Stimulated activated CD4-positive, alpha-beta T cell treated with anti-CD3 and anti-CD28 coated beads, Interleukin-2, amount 100 ng/mL, for 24 hours (primary cell): ENCODE measurements around the gene TAPBPL.
"Not testable (repeated sequence)": the region's sequence is repeated elsewhere in the genome, so short reads cannot be mapped to it uniquely, and the experiment has no call there.

Experiments used
- DNase-seq, 2 donors: peaks; one replicate each; pipeline ENCODE4 v3.0.0-alpha.2; 2020

Gene TAPBPL

GRCh38 chr12:6451348-6452244, at the start of gene TAPBPL:
TAPBPL (plus strand) TSS chr12:6452042; CDS start chr12:6452249, 207 bp downstream.
- DNase-seq = peak; percentile 76 to 81

- DNase-seq = no peak
Observed at GRCh38 chr12:6404390-6404789, 47.5 kb upstream of the TAPBPL start.

GRCh38 chr12:6405963-6406362, 45.9 kb upstream of the TAPBPL start:
- DNase-seq = no peak

DNA sequence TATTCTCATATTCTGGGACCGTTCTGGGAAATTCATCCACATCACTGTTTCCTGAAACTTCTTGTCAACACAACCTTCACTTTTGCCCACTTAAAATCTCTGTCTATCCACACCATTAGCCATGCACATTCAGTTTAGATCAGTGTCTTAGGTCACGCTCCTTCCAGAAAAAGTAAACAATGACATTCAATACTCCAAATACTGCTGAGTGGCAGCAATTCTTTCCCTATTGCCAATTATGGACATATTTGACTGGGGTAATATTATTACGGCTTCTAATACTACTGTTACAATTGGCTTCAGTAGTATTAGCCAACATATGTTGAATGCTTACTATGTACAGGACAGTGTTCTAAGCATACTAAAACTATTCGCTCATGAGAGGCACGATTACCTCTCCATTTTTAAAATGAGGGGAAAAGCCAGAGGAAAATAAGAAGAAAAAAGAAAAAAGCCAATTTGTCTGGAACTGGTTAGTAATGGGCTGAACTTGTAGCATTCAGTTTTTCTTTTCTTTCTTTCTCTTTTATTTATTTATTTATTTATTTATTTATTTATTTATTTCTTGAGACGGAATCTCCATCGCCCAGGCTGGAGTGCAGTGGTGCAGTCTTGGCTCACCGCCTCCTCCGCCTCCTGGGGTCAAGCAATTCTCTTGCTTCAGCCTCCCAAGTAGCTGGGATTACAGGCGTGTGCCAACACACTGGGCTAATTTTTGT, 44.4 kb upstream of the TAPBPL start:
- DNase-seq = no peak

DNA sequence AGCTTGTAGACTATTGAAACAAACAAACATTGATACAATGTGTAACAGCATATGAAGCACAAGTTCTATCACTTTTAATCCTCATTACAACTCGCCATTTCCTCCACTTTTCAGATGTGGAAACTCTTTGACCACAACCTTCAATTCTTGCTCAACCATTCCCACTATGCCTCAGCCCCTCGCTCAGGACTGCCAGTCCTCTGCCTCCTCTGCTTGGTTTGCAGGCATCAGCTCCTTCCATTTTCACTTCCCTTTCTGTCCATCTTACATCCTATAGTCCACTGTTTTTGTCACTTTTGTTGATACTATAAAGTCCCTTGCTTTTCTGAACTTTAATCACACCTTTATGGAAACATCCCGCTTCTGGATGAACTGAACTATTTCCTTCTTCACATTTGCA, 35.2 kb upstream of the TAPBPL start:
- no peak for DNase-seq

DNA sequence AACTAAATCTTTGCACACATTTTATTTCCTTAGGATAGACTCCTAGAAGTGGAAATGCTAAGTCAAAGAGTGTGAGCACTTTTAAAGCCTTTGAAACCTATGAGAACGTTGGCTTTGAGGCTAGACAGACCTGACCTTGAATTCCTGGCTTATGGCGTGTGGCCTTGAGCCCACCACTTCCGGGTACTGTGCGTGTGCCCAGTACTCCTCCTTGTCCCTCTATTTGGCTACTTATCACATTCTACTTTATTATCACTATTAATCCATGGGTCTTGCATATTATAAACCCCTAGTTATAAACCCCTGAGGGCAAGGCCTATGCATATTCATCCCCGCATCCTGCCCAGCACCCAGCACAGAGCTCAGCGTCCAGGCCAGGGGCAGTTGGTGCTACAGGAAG, 33.0 kb upstream of the TAPBPL start:
- DNase-seq = no peak

DNA sequence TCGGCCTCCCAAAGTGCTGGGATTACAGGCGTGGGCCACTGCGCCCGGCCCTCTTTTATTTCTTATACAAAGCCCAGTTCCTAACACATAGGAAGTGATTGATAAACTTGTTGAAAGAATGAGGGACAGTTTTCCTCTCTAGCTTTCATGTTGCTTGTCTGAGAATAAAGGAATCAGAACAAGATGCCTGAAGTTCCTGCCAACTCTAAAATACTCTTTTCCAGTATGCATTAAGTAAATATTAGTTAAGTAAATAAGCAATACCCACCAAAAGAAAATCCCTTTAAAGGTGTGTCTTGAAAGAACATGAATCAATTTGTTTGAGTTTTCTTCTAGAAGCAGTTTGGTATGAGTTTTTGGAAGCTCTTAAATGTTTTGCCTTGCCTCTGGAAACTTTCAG, 31.5 kb upstream of the TAPBPL start:
- DNase-seq = no peak

- DNase-seq = peak; percentile 71 to 74
Observed at GRCh38 chr12:6423267-6424007, 28.4 kb upstream of the TAPBPL start.

DNA sequence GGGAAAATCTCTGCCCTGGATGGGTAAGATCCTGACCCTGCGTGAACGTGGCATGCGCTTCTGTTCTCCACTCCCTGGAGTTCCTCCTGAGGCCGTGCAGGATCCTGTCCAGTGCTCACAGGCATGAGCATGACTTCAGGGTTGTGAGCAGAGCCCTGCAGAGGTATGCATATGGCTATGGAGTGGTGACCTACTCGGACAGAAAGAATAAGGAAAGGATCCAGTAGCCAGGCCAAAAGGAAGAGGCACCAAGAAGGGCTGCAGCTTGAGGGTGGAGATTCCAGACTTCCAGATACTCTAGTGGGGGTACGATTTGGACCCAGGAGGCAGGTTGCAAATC, 27.9 kb upstream of the TAPBPL start:
- DNase-seq = no peak

- no peak for DNase-seq
Observed at GRCh38 chr12:6424866-6425265, 27.0 kb upstream of the TAPBPL start.

GRCh38 chr12:6425590-6426531, 26.0 kb upstream of the TAPBPL start:
- DNase-seq = peak; percentile 39 to 42

GRCh38 chr12:6426882-6427671, 24.8 kb upstream of the TAPBPL start:
- peak; percentile 93 for DNase-seq

DNA sequence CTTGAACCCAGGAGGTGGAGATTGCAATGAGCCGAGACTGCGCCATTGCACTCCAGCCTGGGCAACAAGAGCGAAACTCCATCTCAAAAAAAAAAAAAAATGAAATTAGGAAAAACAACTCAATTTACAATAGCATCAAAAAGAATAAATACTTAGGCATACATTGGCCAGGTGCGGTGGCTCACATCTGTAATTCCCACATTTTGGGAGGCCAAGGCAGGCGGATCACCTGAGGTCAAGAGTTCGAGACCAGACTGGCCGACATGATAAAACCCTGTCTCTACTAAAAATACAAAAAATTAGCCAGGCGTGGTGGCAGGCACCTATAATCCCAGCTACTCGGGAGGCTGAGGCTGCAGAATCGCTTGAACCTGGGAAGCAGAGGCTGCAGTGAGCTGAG, 24.0 kb upstream of the TAPBPL start:
- DNase-seq = not testable (repeated sequence)

DNA sequence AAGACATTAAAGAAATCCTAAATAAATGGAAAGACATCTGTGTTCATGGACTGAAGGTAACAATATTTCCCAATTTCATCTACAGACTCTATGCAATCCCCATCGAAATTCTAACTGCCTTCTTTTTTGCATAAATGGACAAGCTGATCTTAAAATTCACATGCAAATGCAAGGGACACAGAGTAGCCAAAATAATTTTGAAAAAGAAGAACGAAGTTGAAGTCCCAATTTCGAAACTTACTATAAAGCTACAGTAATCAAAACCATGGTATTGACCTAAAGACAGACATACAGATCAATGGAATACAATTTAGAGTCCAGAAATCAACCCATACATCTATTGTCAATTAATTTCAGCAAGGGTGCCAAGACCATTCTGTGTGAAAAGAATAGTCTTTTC, 23.5 kb upstream of the TAPBPL start:
- DNase-seq = no peak

- peak; percentile 61 to 75 for DNase-seq
Observed at GRCh38 chr12:6430124-6430989, 21.5 kb upstream of the TAPBPL start.

- DNase-seq = no peak
Observed at GRCh38 chr12:6432991-6433390, 18.9 kb upstream of the TAPBPL start.

DNA sequence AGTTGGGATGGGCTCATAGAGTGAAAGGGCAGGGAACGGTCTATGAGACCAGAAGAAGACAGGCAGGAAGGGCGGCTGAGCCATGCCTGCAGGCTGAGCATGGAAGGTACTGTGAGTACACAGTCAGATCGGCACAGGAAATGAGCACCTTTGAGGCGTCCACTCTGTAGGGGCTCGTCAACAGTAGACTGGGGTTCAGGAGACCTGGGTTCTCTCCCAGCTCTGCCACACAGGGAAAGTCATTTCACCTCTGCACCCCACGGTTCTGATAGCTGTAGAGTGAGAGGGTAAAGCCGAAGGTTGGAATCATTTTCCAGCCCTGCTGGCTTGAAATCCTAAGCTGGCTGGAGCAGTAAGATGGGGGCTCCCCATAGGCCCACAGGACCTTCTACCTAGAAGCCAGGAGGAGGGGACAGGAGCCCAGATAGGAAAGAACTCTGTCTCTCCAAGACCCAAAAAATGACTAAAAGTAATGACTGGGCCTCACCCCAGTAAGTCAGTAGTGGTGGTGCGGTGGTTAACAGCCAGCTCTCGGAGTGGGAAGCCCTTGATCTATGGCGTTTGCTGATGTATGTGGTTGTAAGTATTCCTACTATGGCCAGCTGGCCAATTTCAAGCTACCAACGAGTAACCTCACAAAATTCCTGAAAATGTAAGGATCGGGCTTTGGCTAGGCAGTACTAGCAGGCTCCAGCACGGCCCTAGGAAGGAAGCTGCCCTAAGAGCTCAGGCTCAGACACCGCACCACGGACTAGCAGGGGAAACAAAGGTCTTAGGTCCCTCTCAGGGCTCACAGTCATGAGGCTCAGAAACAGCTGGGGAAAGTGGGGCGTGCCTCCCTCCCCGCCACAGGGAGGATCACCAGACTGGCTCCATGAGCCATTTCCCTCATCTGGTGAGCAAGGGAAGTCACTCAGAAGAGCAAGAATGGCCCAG, 17.4 kb upstream of the TAPBPL start:
- peak; percentile 33 to 49 for DNase-seq

GRCh38 chr12:6435961-6436715, 15.7 kb upstream of the TAPBPL start:
- no peak for DNase-seq

GRCh38 chr12:6437586-6437985, 14.3 kb upstream of the TAPBPL start:
- DNase-seq = no peak
